Chondrocyte (in vitro differentiated cells): ENCODE data around the gene XG. TPM values are rescaled to one million over a fixed set of nuclear protein-coding genes. Genes with fewer than 3 reads are reported as not detected.

Experiments used
- DNase-seq: peaks from one replicate; pipeline ENCODE4 v3.0.0; 2021; ENCODE audit warnings: mixed read lengths, low spot score
- H3K27ac Mint-ChIP-seq: one replicate; pipeline ENCODE4 v1.8.0; 2021; ENCODE audit warnings: mild to moderate bottlenecking, moderate library complexity, mixed read lengths; ENCODE audit not compliant: unreplicated experiment
- H3K27me3 Mint-ChIP-seq: 2 replicates; pipeline ENCODE4 v1.8.0; 2021; ENCODE audit warnings: low read depth, mixed read lengths
- H3K36me3 Mint-ChIP-seq: 2 replicates; pipeline ENCODE4 v1.8.0; 2021; ENCODE audit warnings: low read depth, mixed read lengths
- H3K4me1 Mint-ChIP-seq: 2 replicates; pipeline ENCODE4 v1.8.0; 2021; ENCODE audit warnings: low read depth, mild to moderate bottlenecking, mixed read lengths
- H3K4me3 Mint-ChIP-seq: one replicate; pipeline ENCODE4 v1.8.0; 2021; ENCODE audit warnings: mild to moderate bottlenecking, moderate library complexity, mixed read lengths; ENCODE audit not compliant: unreplicated experiment
- H3K9me3 Mint-ChIP-seq: 2 replicates; pipeline ENCODE4 v1.8.0; 2021; ENCODE audit warnings: low read depth, mixed read lengths
- total RNA-seq: library from RNA; stranded (reverse); gene quantifications from 3 replicates; pipeline ENCODE4 v1.2.1, GENCODE V29; 2021
- TF ChIP-seq, protein P1 (sequence below): fragments of 200-600 bp; sonication (generic); IDR thresholded peaks from 2 replicates; pipeline ENCODE4 v1.5.0; 2021; ENCODE audit warnings: antibody characterized with exemption, mild to moderate bottlenecking, moderate library complexity

The XG gene
- total RNA-seq, 1 donor from 2014 or later, result not detected

DNA sequence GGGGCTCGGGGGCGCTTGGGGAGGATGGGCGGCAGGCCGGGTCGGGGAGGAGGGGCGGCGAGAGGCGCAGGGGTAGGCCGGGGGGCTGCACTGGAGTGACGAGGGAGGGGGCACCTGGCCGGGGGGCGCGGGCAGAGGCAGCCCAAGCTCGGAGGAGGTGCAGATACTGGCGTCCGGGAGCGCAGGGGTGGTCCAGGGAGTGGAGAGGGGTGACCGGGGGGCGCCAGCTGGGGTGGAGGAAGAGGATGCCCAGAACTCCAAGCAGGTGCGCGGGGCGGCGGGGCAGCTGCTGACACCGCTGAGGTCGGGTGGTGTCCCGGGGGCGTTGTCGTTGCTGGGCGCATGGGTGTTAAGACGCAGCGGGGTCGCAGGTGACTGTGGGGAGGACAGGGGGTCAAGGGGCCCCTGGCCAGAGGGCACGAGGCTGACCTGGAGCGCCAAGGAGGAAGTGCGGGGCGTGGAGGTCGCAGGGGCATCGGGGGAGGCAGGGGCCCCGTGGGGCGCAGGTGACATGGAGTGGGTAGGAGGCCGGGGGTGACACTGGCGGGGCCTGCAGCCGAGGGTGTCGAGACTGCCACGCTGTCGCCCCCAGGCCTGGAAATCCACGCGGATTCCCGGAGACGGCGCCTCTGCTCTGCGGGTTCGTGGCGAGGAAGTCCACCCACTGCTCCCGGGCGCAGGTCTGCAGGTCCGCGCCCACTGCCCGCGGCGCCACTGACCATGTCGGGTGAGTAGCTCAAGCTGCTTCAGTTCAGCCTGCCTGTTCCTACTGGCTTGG is 77.8 kb downstream of the XG start:
- H3K27ac Mint-ChIP-seq, result no peak overlapping the region
- no peaks in the 10 kb centered on the region for H3K27me3 Mint-ChIP-seq
- TF ChIP-seq, protein P1, sequence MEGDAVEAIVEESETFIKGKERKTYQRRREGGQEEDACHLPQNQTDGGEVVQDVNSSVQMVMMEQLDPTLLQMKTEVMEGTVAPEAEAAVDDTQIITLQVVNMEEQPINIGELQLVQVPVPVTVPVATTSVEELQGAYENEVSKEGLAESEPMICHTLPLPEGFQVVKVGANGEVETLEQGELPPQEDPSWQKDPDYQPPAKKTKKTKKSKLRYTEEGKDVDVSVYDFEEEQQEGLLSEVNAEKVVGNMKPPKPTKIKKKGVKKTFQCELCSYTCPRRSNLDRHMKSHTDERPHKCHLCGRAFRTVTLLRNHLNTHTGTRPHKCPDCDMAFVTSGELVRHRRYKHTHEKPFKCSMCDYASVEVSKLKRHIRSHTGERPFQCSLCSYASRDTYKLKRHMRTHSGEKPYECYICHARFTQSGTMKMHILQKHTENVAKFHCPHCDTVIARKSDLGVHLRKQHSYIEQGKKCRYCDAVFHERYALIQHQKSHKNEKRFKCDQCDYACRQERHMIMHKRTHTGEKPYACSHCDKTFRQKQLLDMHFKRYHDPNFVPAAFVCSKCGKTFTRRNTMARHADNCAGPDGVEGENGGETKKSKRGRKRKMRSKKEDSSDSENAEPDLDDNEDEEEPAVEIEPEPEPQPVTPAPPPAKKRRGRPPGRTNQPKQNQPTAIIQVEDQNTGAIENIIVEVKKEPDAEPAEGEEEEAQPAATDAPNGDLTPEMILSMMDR, result no peak
- peak overlapping the region; percentile 64 for H3K4me3 Mint-ChIP-seq
- no peaks in the 10 kb centered on the region for H3K9me3 Mint-ChIP-seq
- H3K36me3 Mint-ChIP-seq, result no peaks in the 10 kb centered on the region
- H3K4me1 Mint-ChIP-seq, result peaks cover 9% of the 10 kb centered on the region
- DNase-seq, result no peak

DNA sequence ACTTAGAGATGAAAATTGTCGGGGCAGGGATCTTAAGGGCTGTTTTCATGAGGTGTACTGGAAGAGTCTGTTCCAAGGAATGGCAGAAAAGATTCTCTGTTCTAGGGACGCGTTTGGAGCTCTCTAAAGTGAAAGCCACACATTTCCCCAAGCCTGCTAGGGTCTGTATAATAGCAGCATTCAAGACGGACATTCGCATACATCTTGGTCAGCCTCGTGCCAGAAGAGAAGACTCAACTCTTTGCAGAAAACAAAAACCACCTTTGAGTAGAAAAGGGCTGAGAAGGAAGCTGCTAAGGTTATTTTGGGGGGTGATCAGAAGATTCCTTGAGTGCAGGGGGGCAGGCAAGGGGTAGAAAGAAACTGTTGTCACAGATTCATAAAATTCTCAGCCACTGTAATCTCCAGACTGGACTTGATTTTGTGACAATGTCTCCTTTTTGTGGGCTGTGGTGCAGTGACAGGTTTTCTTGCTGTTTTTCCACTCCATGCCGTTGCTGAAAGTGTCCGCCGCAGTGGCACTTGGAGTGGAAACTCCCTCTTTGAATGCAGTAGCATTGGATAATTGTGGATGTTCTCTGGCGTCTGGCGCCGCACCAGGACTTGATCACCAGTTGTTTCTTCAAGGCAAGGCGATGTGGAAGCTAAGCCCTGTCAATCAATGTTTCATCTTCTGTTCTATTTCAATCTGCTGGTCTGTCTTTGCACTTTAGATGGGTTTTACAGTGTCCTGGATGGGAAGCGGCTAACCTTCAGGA is 79.8 kb downstream of the XG start:
- Mint-ChIP-seq H3K27me3 (no peaks in the 10 kb centered on the region), H3K9me3 (peaks cover 6% of the 10 kb centered on the region), H3K27ac (no peak overlapping the region), H3K36me3 (peaks cover 6% of the 10 kb centered on the region), H3K4me3 (no peak overlapping the region), H3K4me1 (peaks cover 9% of the 10 kb centered on the region)
- TF ChIP-seq, protein P1, result no peak
- DNase-seq, result no peak

DNA sequence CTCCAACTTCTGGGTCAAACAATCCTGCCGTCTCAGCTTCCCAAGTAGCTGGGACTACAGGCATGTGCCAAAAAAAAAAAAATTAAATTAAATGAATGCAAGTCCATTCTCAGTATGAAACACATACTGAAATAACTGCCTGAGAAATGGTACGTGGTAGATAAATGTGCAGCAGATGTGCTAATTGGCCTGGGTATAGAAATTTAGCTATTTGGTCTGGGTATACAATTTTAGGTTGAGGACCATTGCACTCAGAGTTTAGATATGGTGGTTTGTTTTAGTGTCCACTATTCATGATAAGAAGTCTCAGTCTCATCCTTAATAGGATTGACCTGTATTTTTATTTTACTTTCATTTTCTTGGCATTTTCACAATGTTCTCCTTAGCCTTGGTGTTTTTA is 86.1 kb downstream of the XG start:
- Mint-ChIP-seq H3K9me3 (peaks cover 37% of the 10 kb centered on the region), H3K27ac (no peak overlapping the region), H3K4me3 (no peak overlapping the region), H3K4me1 (peaks cover 18% of the 10 kb centered on the region), H3K36me3 (peaks cover 14% of the 10 kb centered on the region), H3K27me3 (no peaks in the 10 kb centered on the region)
- TF ChIP-seq, protein P1, result no peak
- DNase-seq, result no peak

DNA sequence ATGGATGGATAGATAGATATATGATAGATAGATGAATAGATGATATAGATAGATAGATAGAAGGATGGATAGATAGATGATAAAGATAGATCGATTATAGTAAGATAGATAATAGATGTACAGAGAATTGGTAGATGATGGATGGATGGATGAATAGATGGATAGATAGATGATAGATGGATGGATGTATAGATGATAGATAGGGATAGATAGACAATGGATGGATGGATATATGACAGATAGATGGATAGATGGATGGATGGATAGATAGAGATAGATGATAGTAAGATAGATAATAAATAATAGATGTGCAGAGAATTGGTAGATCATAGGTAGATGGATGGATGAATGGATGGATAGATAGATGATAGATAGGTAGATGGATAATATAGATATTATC is 89.1 kb downstream of the XG start:
- no peak overlapping the region for H3K4me3 Mint-ChIP-seq
- TF ChIP-seq, protein P1, result no peak
- peaks cover 34% of the 10 kb centered on the region for H3K9me3 Mint-ChIP-seq
- H3K27me3 Mint-ChIP-seq, result no peaks in the 10 kb centered on the region
- peaks cover 10% of the 10 kb centered on the region for H3K36me3 Mint-ChIP-seq
- peaks cover 18% of the 10 kb centered on the region for H3K4me1 Mint-ChIP-seq
- DNase-seq, result no peak
- no peak overlapping the region for H3K27ac Mint-ChIP-seq

DNA sequence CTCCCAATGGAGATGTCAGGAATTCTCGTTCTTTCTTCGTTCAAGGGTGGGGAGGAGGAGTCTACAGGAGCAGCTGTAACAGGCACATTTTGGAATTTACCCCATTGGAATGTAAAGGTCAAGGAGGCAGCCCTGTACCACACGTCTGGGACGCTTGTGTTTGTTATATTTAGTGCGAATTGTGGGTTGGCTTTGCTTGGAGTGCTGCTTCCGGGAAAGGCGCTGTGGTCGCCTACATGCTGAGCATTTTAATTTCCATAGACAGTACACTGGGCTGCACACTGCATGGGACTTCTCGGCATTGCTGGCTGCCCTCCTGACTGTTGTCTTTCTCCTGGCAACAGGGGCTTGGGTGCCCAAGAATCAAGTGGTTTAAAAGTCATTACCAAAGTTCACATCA is 89.7 kb downstream of the XG start:
- peaks cover 18% of the 10 kb centered on the region for H3K4me1 Mint-ChIP-seq
- H3K27me3 Mint-ChIP-seq, result no peaks in the 10 kb centered on the region
- DNase-seq, result no peak
- H3K27ac Mint-ChIP-seq, result peak overlapping the region; percentile 70
- H3K4me3 Mint-ChIP-seq, result peak overlapping the region; percentile 31
- H3K36me3 Mint-ChIP-seq, result peaks cover 9% of the 10 kb centered on the region
- TF ChIP-seq, protein P1, result no peak
- H3K9me3 Mint-ChIP-seq, result peaks cover 31% of the 10 kb centered on the region
